GM21717 (cell line): ENCODE measurements around the gene PIGV.
A peak's percentile ranks its signal among the peaks of the same experiment; 100 is the strongest.
"Not testable (repeated sequence)": the region's sequence is repeated elsewhere in the genome, so short reads cannot be mapped to it uniquely, and the experiment has no call there.

ENCODE experiments used
- ATAC-seq: cut with Tn5 transposase; IDR thresholded peaks from one replicate; pipeline ENCODE4 v1.9.1; 2021; ENCODE audit warnings: mild to moderate bottlenecking, moderate library complexity; ENCODE audit not compliant: unreplicated experiment

The PIGV gene

DNA sequence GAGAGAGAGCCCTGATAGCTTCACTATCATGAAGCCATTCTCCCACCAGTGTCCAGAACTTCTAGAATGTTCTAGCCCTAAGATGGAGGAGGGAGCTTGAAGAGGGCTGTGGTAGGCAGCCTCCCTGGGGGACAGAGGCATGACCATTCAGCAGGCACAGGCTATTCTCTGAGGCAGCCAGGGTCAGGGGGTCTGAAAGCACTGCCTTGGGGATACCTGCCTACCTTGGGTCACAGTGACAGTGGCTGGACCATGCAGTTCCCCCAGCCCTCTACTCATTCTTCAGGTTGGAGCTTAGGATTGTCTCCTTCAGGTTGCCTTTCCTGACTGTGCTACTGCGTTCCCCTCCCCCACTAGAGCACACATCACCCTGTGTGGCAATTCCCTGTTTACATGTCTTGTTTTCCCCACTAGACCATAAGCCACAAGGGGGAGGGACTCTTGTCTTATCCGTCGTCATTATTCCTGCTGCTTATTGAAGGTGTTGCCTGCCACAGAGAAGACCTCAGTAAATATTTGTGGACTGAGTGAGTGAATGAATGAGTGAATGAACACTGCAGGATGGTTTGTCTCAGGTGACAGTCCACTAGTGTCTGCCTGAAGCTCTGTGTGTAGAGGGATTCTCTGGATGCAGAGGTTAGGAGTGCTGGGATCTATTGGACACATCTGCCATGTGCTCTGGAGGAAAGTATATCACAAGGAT is 43.9 kb downstream of the PIGV start:
- ATAC-seq = no peak

DNA sequence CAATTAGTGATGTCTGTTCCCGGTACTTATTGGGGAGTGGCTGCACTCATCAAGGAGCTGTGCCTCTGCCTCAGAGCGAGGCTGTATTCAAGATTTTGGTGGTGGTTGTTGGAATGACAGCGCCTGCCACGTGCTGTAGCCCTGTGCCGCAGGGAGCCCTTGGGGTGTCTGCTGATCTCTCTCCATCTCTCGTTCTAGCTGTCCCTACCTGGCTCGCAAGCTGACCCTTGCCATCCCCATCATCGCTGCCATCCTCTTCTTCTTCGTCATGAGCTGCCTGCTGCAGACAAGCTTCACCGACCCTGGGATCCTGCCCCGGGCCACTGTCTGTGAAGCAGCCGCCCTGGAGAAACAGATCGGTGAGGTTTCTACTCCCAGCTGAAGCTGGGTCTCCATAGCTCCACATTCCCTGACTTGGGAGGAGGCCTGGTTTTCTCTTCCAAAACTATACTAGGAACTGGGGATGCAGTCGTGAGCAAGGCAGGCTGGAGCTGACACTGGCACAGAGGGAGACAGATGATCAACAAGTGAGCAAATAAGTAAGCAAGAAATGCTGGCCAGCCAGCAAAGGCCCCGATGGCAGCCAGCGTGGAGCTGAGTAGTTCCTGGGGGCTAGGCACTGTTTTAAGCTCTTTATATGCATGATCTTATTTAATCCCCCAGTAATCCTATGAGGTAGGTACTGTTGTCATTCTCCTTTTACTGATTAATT is 44.7 kb downstream of the PIGV start:
- no peak for ATAC-seq

- peak; percentile 70 for ATAC-seq
Measured at GRCh38 chr1:26833432-26834405, 46.0 kb downstream of the PIGV start.

DNA sequence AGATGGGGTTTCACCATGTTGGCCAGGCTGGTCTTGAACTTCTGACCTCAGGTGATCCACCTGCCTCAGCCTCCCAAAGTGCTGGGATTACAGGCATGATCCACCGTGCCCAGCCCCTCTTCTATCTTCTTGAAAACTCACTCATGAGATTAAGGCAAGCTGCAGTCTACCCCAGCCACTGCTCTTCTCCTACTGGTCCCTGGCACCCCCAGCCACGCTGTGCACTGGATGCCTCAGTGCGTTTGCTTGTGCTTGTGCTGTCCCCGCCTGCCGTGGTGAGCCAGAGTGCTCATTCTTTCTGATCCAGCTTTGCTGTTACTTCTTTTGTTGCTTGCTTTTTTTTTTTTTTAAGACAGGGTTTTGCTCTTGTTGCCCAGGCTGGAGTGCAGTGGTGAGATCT is 49.9 kb downstream of the PIGV start:
- ATAC-seq = not testable (repeated sequence)

- peak; percentile 85 for ATAC-seq
Measured at GRCh38 chr1:26838474-26839338, 51.0 kb downstream of the PIGV start.

- ATAC-seq = peak; percentile 11
Measured at GRCh38 chr1:26839339-26839722, 51.6 kb downstream of the PIGV start.

DNA sequence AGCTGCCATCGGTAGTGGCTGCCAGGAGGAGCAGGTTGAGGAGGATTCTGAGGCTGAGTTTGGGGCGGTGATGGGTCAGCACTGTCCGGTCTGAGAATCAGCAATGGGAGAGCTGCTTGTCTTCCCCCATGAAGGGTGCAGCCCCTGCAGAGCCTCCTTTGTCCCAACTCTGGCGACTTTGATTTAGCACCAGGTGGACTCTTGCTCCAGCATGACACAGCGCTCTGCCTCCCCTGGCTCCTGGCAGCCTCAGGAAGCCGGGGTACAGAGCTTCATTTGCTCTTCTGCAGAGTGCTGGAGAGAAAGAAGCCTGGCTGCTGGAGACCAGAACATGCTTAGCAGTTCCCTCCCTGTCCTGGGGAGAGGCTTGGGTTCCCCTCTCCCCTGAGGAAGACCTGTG is 52.0 kb downstream of the PIGV start:
- no peak for ATAC-seq

DNA sequence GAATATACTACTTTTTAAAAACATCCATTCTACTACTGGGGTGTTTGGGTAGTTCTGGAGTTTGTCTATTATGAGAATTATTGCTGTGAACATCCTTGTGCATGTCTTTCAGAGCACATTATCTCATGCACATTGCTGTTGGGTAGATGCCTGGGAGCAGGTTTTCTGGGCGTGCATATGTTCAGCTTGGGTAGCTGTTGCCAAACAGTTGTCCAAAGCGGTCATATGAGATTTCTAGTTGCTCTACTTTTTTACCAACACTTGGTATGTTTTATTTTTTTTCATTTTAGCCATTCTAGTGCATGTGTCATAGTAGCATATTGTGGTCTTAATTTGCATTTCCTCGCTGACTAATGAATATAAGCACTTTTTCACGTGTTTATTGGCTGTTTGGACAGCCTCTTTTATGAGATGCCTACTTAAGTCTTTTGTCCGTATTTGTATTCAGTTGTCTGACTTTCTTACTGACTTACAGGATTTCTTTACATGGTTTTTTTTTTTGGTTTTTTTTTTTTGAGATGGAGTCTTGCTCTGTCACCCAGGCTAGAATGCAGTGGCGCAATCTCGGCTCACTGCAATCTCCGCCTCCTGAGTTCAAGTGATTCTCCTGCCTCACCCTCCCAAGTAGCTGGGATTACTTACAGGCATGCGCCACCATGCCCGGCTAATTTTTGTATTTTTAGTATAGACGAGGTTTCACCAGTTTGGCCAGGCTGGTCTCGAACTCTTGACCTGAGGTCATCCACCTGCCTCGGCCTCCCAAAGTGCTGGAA is 56.9 kb downstream of the PIGV start:
- no peak for ATAC-seq

- ATAC-seq = not testable (repeated sequence)
Measured at GRCh38 chr1:26847826-26848225, 60.1 kb downstream of the PIGV start.
